PC-3 (cell line): ENCODE data around the gene FADD.

Source experiments
- CTCF ChIP-seq: fragments of 300-600 bp; sonication (generic); conservative IDR thresholded peaks from 2 replicates; pipeline ENCODE4 v1.5.1; 2017; ENCODE audit warnings: antibody characterized with exemption, low read depth, mild to moderate bottlenecking, low read length
- EZH2 ChIP-seq: fragments of 300-600 bp; sonication (generic); IDR thresholded peaks from one replicate; pipeline ENCODE4 v1.6.1; 2017; ENCODE audit warnings: antibody characterized with exemption, mild to moderate bottlenecking, low read length; ENCODE audit not compliant: unreplicated experiment
- EZH2phosphoT487 ChIP-seq: fragments of 300-600 bp; sonication (generic); IDR thresholded peaks from 2 replicates; pipeline ENCODE4 v1.6.1; 2018; ENCODE audit warnings: mild to moderate bottlenecking, antibody characterized with exemption, low read length, borderline replicate concordance

DNA sequence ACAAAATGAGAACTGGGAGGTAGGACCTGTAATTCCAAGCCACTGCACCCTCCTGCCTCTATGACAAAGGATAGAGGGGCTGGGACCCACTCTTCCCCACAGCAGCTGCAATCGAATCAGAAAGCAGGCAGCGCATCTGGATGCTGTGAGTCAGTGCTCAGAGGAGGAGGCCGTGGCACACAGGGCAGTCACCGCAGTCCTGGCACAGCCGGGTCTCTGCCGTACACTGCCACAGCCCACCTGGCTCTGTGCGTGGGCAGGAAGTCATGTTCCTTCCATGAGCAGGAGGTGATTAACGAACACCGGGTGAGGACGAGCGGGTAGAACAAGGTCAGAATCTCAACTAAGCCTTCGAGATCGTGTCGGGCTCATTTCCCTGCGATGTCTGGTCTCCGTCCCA lies 37.2 kb downstream of the FADD start:
- TF ChIP-seq CTCF: no peak
- TF ChIP-seq EZH2phosphoT487: no peak
- no peak for TF ChIP-seq EZH2
